HFFc6 (cell line): ENCODE measurements around the gene TTC7B. TPM values are rescaled to one million over a fixed set of nuclear protein-coding genes. Genes with fewer than 3 reads are reported as not detected.
A peak's percentile ranks its signal among the peaks of the same experiment; 100 is the strongest.

Source experiments
- DNase-seq: peaks from one replicate; pipeline ENCODE4 v3.0.0-alpha.2; 2018
- H3K27ac Mint-ChIP-seq: 2 replicates; pipeline ENCODE4 v1.8.0; 2020; ENCODE audit warnings: mild to moderate bottlenecking, mixed read lengths
- H3K27me3 Mint-ChIP-seq: 2 replicates; pipeline ENCODE4 v1.8.0; 2021; ENCODE audit warnings: mild to moderate bottlenecking, moderate library complexity, mixed read lengths; ENCODE audit not compliant: insufficient read depth
- H3K36me3 Mint-ChIP-seq: 2 replicates; pipeline ENCODE4 v1.8.0; 2021; ENCODE audit warnings: low read depth, mixed read lengths
- H3K4me1 Mint-ChIP-seq: 2 replicates; pipeline ENCODE4 v1.8.0; 2020; ENCODE audit warnings: low read depth, mixed read lengths
- H3K4me3 Mint-ChIP-seq: 2 replicates; pipeline ENCODE4 v1.8.0; 2020; ENCODE audit warnings: mild to moderate bottlenecking, moderate library complexity, mixed read lengths
- H3K9me3 Mint-ChIP-seq: 2 replicates; pipeline ENCODE4 v1.8.0; 2020; ENCODE audit warnings: mild to moderate bottlenecking, mixed read lengths
- total RNA-seq, 6 experiments: library from RNA; stranded (reverse); fragmentation: NEBNext Ultra II Directional; extraction: Animal tissue kit (Norgen Biotek cat#: 25700); gene quantifications; 2 replicates in 1 of 6; 3 replicates in 5 of 6; pipeline ENCODE4 v1.2.3, GENCODE V29; 2021
- TF ChIP-seq, protein P1 (sequence below): fragments of 200-600 bp; sonication (generic); IDR thresholded peaks from 2 replicates; pipeline ENCODE4 v1.5.0; 2021; ENCODE audit warnings: antibody characterized with exemption, mild to moderate bottlenecking

Gene TTC7B
- total RNA-seq, 6 experiments from 2014 or later: 34.6 to 46.9 (median 40.9) TPM

DNA sequence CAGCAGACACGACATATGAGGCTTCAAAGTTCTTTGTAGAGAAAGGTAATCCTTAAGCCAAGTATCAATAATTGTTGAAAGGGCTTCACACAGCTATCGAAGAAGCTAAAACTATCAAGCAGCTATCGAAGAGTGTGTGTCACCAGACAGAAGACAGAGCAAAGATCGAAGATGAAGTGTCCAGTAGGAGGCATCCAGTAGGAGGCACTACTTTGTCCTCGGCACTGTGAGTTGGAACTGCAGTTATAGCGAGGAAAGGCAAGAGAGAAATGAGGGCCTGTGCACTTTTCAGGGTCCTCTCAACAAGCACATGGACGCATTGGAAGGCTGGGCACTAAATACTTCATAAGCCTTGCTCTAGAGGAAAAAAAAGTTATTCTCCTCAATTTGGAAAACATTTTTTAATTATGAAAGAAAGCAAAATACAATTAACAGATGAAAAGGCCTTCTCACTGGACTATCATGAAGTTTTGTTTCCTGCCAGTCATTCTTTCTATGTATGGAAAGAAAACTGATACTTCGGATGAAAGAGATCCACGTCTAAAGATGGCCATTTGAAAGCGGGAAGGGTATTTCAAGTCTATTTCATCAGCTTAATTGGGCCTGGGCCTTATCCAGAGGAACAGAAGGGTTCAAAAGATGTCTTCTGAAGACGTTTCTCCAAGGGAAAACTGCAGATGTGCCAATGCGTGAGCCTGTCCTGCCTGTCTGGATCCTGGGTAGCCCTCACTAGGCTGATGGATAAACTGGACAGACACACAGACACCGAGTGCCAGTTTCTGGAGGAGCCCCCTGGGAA, 244.9 kb downstream of the TTC7B start:
- no peak overlapping the region for H3K27ac Mint-ChIP-seq
- peaks cover 2% of the 10 kb centered on the region for H3K27me3 Mint-ChIP-seq
- H3K4me3 Mint-ChIP-seq: no peak overlapping the region
- no peaks in the 10 kb centered on the region for H3K9me3 Mint-ChIP-seq
- no peaks in the 10 kb centered on the region for H3K4me1 Mint-ChIP-seq
- TF ChIP-seq, protein P1, sequence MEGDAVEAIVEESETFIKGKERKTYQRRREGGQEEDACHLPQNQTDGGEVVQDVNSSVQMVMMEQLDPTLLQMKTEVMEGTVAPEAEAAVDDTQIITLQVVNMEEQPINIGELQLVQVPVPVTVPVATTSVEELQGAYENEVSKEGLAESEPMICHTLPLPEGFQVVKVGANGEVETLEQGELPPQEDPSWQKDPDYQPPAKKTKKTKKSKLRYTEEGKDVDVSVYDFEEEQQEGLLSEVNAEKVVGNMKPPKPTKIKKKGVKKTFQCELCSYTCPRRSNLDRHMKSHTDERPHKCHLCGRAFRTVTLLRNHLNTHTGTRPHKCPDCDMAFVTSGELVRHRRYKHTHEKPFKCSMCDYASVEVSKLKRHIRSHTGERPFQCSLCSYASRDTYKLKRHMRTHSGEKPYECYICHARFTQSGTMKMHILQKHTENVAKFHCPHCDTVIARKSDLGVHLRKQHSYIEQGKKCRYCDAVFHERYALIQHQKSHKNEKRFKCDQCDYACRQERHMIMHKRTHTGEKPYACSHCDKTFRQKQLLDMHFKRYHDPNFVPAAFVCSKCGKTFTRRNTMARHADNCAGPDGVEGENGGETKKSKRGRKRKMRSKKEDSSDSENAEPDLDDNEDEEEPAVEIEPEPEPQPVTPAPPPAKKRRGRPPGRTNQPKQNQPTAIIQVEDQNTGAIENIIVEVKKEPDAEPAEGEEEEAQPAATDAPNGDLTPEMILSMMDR: peak; percentile 15; the same call in 1 of the 2 replicates
- no peak for DNase-seq
- H3K36me3 Mint-ChIP-seq: peaks cover 4% of the 10 kb centered on the region; the same call in 1 of the 2 replicates

DNA sequence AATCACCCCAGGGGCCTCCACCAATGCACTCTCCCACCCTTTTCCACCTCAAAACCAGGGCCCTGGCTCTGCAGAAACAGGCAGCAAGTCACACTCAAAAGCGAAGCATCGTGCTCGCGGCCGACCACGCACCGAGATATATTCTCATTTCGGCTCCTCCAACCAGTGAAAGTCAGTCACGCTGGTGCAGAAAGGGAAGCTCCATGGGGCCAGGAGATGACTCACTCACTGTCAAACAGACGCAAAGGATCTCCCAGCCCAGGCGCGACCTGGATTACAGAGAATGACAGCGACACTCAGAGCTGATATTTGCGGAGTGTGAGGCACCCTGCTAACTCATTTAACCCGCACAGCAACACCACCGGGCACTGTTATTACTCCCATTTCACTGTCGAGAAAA, 245.8 kb downstream of the TTC7B start:
- Mint-ChIP-seq H3K27me3 (peaks cover 2% of the 10 kb centered on the region), H3K4me1 (no peaks in the 10 kb centered on the region), H3K4me3 (no peak overlapping the region), H3K9me3 (no peaks in the 10 kb centered on the region), H3K27ac (no peak overlapping the region), H3K36me3 (peaks cover 4% of the 10 kb centered on the region; the same call in 1 of the 2 replicates)
- TF ChIP-seq, protein P1: no peak
- no peak for DNase-seq

DNA sequence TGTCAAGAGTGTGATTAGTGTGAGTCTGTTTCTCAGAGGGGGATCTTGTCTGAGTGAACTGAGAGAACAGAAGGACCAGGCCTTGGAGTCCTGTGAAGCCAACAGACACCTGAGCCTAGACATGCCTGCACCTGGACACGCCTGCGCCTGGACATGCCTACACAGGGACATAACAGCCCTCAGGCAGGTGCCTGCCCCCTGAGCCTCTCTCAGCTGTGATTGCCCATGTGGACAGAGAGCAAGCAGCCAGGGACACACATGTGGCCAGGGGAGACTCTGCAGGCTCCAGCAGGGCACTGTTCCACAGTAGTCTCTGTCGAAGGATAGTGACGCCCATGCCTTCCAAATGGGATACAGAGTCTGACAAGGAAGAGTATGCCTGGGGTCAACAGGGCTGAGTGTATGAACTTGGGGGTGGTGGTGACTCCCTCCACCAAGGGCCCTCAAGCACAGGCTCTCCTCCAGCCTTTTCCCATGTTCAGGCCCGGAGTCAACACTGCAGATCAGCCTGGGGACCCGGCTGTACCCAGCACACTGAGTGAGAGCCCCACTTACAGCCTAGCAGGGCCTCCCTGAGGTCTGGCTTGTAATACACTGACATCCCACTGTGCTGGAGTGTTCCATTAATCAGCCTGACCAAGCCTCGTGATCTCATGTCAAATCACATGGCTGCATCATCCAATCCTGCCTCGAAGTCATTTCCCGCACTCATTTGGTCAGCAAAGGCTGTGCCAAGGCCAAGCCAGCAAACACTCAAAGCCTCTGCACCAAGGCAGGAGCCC, 246.4 kb downstream of the TTC7B start:
- Mint-ChIP-seq H3K36me3 (peaks cover 4% of the 10 kb centered on the region; the same call in 1 of the 2 replicates), H3K27ac (no peak overlapping the region)

DNA sequence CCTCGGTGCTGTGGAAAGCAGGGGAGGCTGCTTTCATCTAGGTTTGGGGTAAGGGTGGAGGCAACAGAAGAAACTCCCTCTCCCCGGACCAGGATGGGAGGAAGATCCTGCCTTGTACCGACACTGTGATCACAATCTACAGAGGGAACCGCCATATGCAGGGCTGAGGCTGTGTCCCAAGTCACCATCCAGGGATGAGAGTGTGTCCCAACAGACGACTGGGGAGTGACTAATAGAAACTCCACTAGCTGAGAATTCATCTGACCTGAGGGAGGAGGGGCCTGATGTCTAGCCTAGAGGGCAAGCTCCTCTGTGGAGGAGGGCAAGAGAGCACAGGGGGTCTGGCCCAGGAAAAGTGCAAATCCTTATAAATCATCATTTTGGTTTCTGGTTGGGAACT, 247.0 kb downstream of the TTC7B start:
- H3K36me3 Mint-ChIP-seq: peaks cover 4% of the 10 kb centered on the region; the same call in 1 of the 2 replicates
- no peaks in the 10 kb centered on the region; the same call in none of the 2 replicates for H3K27me3 Mint-ChIP-seq
- no peaks in the 10 kb centered on the region for H3K9me3 Mint-ChIP-seq
- H3K4me3 Mint-ChIP-seq: no peak overlapping the region
- H3K27ac Mint-ChIP-seq: no peak overlapping the region
- TF ChIP-seq, protein P1: no peak
- no peak for DNase-seq
- no peaks in the 10 kb centered on the region for H3K4me1 Mint-ChIP-seq

More for the DNA sequence above, 246.4 kb downstream of the TTC7B start:
- H3K27me3 Mint-ChIP-seq: no peaks in the 10 kb centered on the region; the same call in none of the 2 replicates
- H3K4me1 Mint-ChIP-seq: no peaks in the 10 kb centered on the region
- no peak for DNase-seq
- TF ChIP-seq, protein P1: no peak
- no peak overlapping the region for H3K4me3 Mint-ChIP-seq
- H3K9me3 Mint-ChIP-seq: no peaks in the 10 kb centered on the region

DNA sequence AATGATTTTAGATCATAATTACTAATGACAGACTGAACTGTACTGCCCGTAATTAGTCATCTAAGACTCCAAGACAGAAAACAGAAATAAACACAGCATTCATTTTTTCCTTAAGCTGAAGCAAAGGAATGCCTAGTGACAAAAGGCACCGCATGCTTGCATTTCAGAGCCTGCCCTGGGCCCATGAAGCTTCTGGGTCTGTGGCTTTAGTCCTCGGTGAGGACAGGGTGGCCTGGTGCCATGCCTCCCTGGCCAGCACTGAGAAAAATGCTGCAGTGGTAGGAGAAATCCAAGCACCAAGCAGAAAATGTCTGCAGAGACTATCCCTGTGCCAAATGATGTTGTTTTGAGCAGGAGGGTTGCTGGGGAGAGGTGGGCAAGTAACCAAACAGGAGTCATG, 247.8 kb downstream of the TTC7B start:
- Mint-ChIP-seq H3K9me3 (no peaks in the 10 kb centered on the region), H3K27me3 (no peaks in the 10 kb centered on the region; the same call in none of the 2 replicates), H3K4me1 (no peaks in the 10 kb centered on the region)

More for the DNA sequence above, 247.8 kb downstream of the TTC7B start:
- H3K27ac Mint-ChIP-seq: no peak overlapping the region
- H3K36me3 Mint-ChIP-seq: peaks cover 4% of the 10 kb centered on the region; the same call in 1 of the 2 replicates
- DNase-seq: no peak
- TF ChIP-seq, protein P1: no peak
- H3K4me3 Mint-ChIP-seq: no peak overlapping the region
